H1 (cell line): ENCODE measurements around the gene IQCC. TPM values are rescaled to one million over a fixed set of nuclear protein-coding genes. Genes with fewer than 3 reads are reported as not detected.
A peak's percentile ranks its signal among the peaks of the same experiment; 100 is the strongest.

Experiments used
- BRCA1 ChIP-seq: IDR thresholded peaks from 2 replicates; pipeline ENCODE4 v1.6.1; 2012; ENCODE audit warnings: low read depth, low read length, improper control_type of control experiment
- CTBP2 ChIP-seq: IDR thresholded peaks from 2 replicates; pipeline ENCODE4 v1.7.0; 2011; ENCODE audit warnings: borderline replicate concordance, mild to moderate bottlenecking, moderate library complexity, mixed read lengths, low read length; ENCODE audit not compliant: insufficient read depth, insufficient read length
- E2F6 ChIP-seq: IDR thresholded peaks from 2 replicates; pipeline ENCODE4 v1.6.1; 2012; ENCODE audit warnings: inconsistent platforms
- EZH2 ChIP-seq: fragments of 200-600 bp; sonication (generic); IDR thresholded peaks from 2 replicates; pipeline ENCODE4 v1.7.1; 2012; ENCODE audit warnings: low read depth, mild to moderate bottlenecking, moderate library complexity, low read length, inconsistent platforms; ENCODE audit not compliant: severe bottlenecking
- HDAC2 ChIP-seq, 2 experiments: fragments of 300-600 bp in 1 of 2; sonication (generic) in 1 of 2; IDR thresholded peaks; 2 replicates each; pipeline ENCODE4 v1.6.1; 2011 to 2012; ENCODE audit warnings: low read depth in 2 of 2, low read length in 2 of 2, mild to moderate bottlenecking in 2 of 2, moderate library complexity in 2 of 2, borderline replicate concordance in 1 of 2, inconsistent platforms in 1 of 2
- HDAC6 ChIP-seq: IDR thresholded peaks from one replicate; pipeline ENCODE4 v1.7.1; 2012; ENCODE audit warnings: low read depth, mild to moderate bottlenecking, inconsistent platforms, low read length, moderate library complexity
- KDM4A ChIP-seq: IDR thresholded peaks from one replicate; pipeline ENCODE4 v1.7.1; 2012; ENCODE audit warnings: low read depth, mild to moderate bottlenecking, moderate library complexity, low read length, inconsistent platforms; ENCODE audit not compliant: severe bottlenecking
- NANOG ChIP-seq: IDR thresholded peaks from 2 replicates; pipeline ENCODE4 v1.6.1; 2011; ENCODE audit warnings: low read length, low read depth, mild to moderate bottlenecking, inconsistent platforms; ENCODE audit not compliant: insufficient read depth, poor library complexity, severe bottlenecking
- NRF1 ChIP-seq: IDR thresholded peaks from 2 replicates; pipeline ENCODE4 v1.6.1; 2011; ENCODE audit warnings: mild to moderate bottlenecking, low read depth, low read length, improper control_type of control experiment
- RAD21 ChIP-seq, 2 experiments: IDR thresholded peaks in 1 of 2; conservative IDR thresholded peaks in 1 of 2; 2 replicates each; pipeline ENCODE4 v1.6.1; 2011; ENCODE audit warnings: low read depth in 2 of 2, low read length in 2 of 2, improper control_type of control experiment in 1 of 2, inconsistent platforms in 1 of 2, mild to moderate bottlenecking in 1 of 2, moderate library complexity in 1 of 2
- RXRA ChIP-seq: IDR thresholded peaks from 2 replicates; pipeline ENCODE4 v1.6.1; 2011; ENCODE audit warnings: low read depth, mild to moderate bottlenecking, low read length, moderate library complexity; ENCODE audit not compliant: insufficient read depth
- SAP30 ChIP-seq: fragments of 300-600 bp; sonication (generic); IDR thresholded peaks from 2 replicates; pipeline ENCODE4 v1.7.1; 2012; ENCODE audit warnings: low read length, moderate library complexity, mild to moderate bottlenecking, inconsistent platforms; ENCODE audit not compliant: insufficient read depth, insufficient replicate concordance
- SP2 ChIP-seq: IDR thresholded peaks from 2 replicates; pipeline ENCODE4 v1.6.1; 2012; ENCODE audit warnings: mild to moderate bottlenecking, low read length, inconsistent platforms
- SUZ12 ChIP-seq: fragments of 200-600 bp; sonication (generic); IDR thresholded peaks from 2 replicates; pipeline ENCODE4 v1.6.1; 2012; ENCODE audit warnings: mild to moderate bottlenecking, inconsistent platforms, low read length, moderate library complexity, mixed read lengths
- TAF7 ChIP-seq: optimal IDR thresholded peaks from 2 replicates; pipeline ENCODE3; 2011; ENCODE audit warnings: low read depth, mild to moderate bottlenecking, inconsistent platforms, low read length, moderate library complexity, borderline replicate concordance
- YY1 ChIP-seq: IDR thresholded peaks from 2 replicates; pipeline ENCODE4 v1.6.1; 2011; ENCODE audit warnings: low read depth, mild to moderate bottlenecking, low read length
- polyA plus RNA-seq, 7 experiments: library from polyadenylated mRNA; depleted of rRNA in 3 of 7; stranded (reverse) in 5 of 7; unstranded in 2 of 7; fragments of >200 nt in 5 of 7; fragments of 200-250 nt in 2 of 7; gene quantifications; 1 replicate in 5 of 7; 2 replicates in 1 of 7; 4 replicates in 1 of 7; pipeline versions ENCODE4 v1.2.1 to v1.2.3, GENCODE V29; 2011 to 2013; ENCODE audit warnings: missing spikeins in 2 of 7, mixed read lengths in 2 of 7
- total RNA-seq: library from RNA; stranded (reverse); fragmentation: NEBNext Ultra II Directional; extraction: Animal tissue kit (Norgen Biotek cat#: 25700); gene quantifications from 2 replicates; pipeline ENCODE4 v1.2.1, GENCODE V29; 2021
- TF ChIP-seq, protein P1 (sequence below), 3 experiments: IDR thresholded peaks; 1 replicate in 2 of 3; 2 replicates in 1 of 3; pipeline versions ENCODE4 v1.5.1 to v1.6.1; 2011; ENCODE audit warnings: low read length in 3 of 3, mild to moderate bottlenecking in 3 of 3, inconsistent platforms in 2 of 3, low read depth in 1 of 3, moderate library complexity in 1 of 3; ENCODE audit not compliant: insufficient read depth in 1 of 3; ENCODE audit errors: control extremely low read depth in 1 of 3
- TF ChIP-seq, protein P2 (sequence below): IDR thresholded peaks from 2 replicates; pipeline ENCODE4 v1.6.1; 2012; ENCODE audit warnings: inconsistent platforms

IQCC gene
- total and polyA plus RNA-seq, 2 of the 8 experiments (the other 6 are each of a cell fraction or from before 2014, with no cell fraction given) = 2.5 to 4.2 TPM

GRCh38 chr1:32200226-32201010 lies 5.1 kb upstream of the IQCC start, which contains the start of gene CCDC28B (continued):
- TF ChIP-seq SAP30 (peak; percentile 24), RAD21 (IDR thresholded peaks at IDR 0.05 in 1 of 2, conservative IDR thresholded peaks at IDR 0.05 in 1 of 2; ENCODE audit: low read depth in 2 of 2, low read length in 2 of 2) (no peak), CTBP2 (no peak), NANOG (no peak), NRF1 (no peak), SUZ12 (no peak), HDAC6 (no peak), YY1 (peak; percentile 81), RXRA (no peak), BRCA1 (no peak), HDAC2 (IDR thresholded peaks at IDR 0.05; ENCODE audit: borderline replicate concordance in 1 of 2, low read depth in 2 of 2, low read length in 2 of 2) (peak in 1 of 2 experiments; percentile 80; a peak in 1 of 4 replicates), EZH2 (no peak), KDM4A (peak; percentile 79), E2F6 (peak; percentile 93), TAF7 (no peak), SP2 (no peak)
- TF ChIP-seq, protein P1, sequence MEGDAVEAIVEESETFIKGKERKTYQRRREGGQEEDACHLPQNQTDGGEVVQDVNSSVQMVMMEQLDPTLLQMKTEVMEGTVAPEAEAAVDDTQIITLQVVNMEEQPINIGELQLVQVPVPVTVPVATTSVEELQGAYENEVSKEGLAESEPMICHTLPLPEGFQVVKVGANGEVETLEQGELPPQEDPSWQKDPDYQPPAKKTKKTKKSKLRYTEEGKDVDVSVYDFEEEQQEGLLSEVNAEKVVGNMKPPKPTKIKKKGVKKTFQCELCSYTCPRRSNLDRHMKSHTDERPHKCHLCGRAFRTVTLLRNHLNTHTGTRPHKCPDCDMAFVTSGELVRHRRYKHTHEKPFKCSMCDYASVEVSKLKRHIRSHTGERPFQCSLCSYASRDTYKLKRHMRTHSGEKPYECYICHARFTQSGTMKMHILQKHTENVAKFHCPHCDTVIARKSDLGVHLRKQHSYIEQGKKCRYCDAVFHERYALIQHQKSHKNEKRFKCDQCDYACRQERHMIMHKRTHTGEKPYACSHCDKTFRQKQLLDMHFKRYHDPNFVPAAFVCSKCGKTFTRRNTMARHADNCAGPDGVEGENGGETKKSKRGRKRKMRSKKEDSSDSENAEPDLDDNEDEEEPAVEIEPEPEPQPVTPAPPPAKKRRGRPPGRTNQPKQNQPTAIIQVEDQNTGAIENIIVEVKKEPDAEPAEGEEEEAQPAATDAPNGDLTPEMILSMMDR (IDR thresholded peaks at IDR 0.05; ENCODE audit: control extremely low read depth in 1 of 3, insufficient read depth in 1 of 3, low read depth in 1 of 3, low read length in 3 of 3) = no peak
- TF ChIP-seq, protein P2, sequence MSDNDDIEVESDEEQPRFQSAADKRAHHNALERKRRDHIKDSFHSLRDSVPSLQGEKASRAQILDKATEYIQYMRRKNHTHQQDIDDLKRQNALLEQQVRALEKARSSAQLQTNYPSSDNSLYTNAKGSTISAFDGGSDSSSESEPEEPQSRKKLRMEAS = peak; percentile 95
